Natural killer cell (primary cell): ENCODE data around the gene CDH13. TPM values are rescaled to one million over a fixed set of nuclear protein-coding genes. Genes with fewer than 3 reads are reported as not detected.

ENCODE experiments used
- ATAC-seq, 3 donors: fragments of 150-1000 bp in 2 of 3; fragments of 200-7000 bp in 1 of 3; cut with Tn5 transposase; 1 replicate in 1 of 3; 2 replicates in 2 of 3; pipeline ENCODE4 v1.10.0; 2021; ENCODE audit warnings: mild to moderate bottlenecking in 2 of 3, moderate library complexity in 2 of 3
- DNase-seq, 2 donors: peaks; one replicate each; pipeline versions ENCODE4 v3.0.0 to v3.0.0-alpha.2; 2013 to 2021; ENCODE audit warnings: mixed read lengths in 1 of 2
- H3K27ac ChIP-seq: one replicate; pipeline ENCODE4 v1.5.1; 2013; ENCODE audit warnings: mild to moderate bottlenecking, low read length
- H3K27me3 ChIP-seq: one replicate; pipeline ENCODE4 v1.6.1; 2013; ENCODE audit warnings: low read length; ENCODE audit not compliant: control insufficient read depth, insufficient read depth
- H3K36me3 ChIP-seq: one replicate; pipeline ENCODE4 v1.6.1; 2013; ENCODE audit warnings: low read length; ENCODE audit not compliant: control insufficient read depth, insufficient read depth
- H3K4me1 ChIP-seq: one replicate; pipeline ENCODE4 v1.6.1; 2013; ENCODE audit warnings: low read length; ENCODE audit not compliant: control insufficient read depth, insufficient read depth
- H3K4me3 ChIP-seq: one replicate; pipeline ENCODE4 v1.5.1; 2013; ENCODE audit warnings: low read length
- H3K9me3 ChIP-seq: one replicate; pipeline ENCODE4 v1.6.1; 2013; ENCODE audit warnings: low read length; ENCODE audit not compliant: control insufficient read depth, insufficient read depth
- H3K27ac Mint-ChIP-seq, 2 donors: one replicate each; pipeline ENCODE4 v1.8.0; 2022; ENCODE audit warnings: mild to moderate bottlenecking in 2 of 2, mixed read lengths in 2 of 2, moderate library complexity in 1 of 2
- H3K27me3 Mint-ChIP-seq, 2 donors: one replicate each; pipeline ENCODE4 v1.8.0; 2022; ENCODE audit warnings: low read depth in 2 of 2, mixed read lengths in 2 of 2
- H3K36me3 Mint-ChIP-seq: one replicate; pipeline ENCODE4 v1.8.0; 2022; ENCODE audit warnings: mixed read lengths
- H3K4me1 Mint-ChIP-seq, 2 donors: one replicate each; pipeline ENCODE4 v1.8.0; 2022; ENCODE audit warnings: mixed read lengths in 2 of 2
- H3K4me3 Mint-ChIP-seq: one replicate; pipeline ENCODE4 v1.8.0; 2022; ENCODE audit warnings: mild to moderate bottlenecking, moderate library complexity, mixed read lengths
- H3K9me3 Mint-ChIP-seq, 2 donors: one replicate each; pipeline ENCODE4 v1.8.0; 2022; ENCODE audit warnings: mixed read lengths in 2 of 2
- CTCF ChIP-seq: fragments of 200-600 bp; IDR thresholded peaks from one replicate; pipeline ENCODE4 v1.8.0; 2022; ENCODE audit warnings: antibody characterized with exemption
- WGBS: methylation state at CpG from one replicate; pipeline ENCODE4 v1.1.7; 2013; ENCODE audit warnings: missing lambda C conversion rate; ENCODE audit not compliant: insufficient coverage; 5-methylcytosine and 5-hydroxymethylcytosine counted together
- intact Hi-C: fragments of 100-400 bp; cut with micrococcal nuclease; formaldehyde crosslinking; loops from one replicate; pipeline ENCODE4 v1.14.2; 2022
- total RNA-seq, 4 donors: library from RNA; stranded (reverse); fragments of 120-200 nt in 1 of 4; gene quantifications; one replicate each; pipeline versions ENCODE4 v1.2.3 to v1.2.4, GENCODE V29; 2013 to 2022

CDH13 gene
- total RNA-seq, 3 donors from 2014 or later (not counting 1 experiment from before 2014, with no cell fraction given), result not detected

GRCh38 chr16:83842291-83842690 is 1215.5 kb downstream of the CDH13 start:
- no peaks in the 10 kb centered on the region for H3K9me3 Mint-ChIP-seq
- H3K27ac ChIP-seq, result no peak overlapping the region
- DNase-seq, result no peak
- 80% methylated on average over 4 of the region's 7 CpGs for WGBS
- H3K4me1 Mint-ChIP-seq, result no peaks in the 10 kb centered on the region
- no peaks in the 10 kb centered on the region for H3K27me3 Mint-ChIP-seq
- H3K4me3 ChIP-seq, result no peak overlapping the region
- H3K4me3 Mint-ChIP-seq, result no peak overlapping the region
- no peak for TF ChIP-seq CTCF
- intact Hi-C loops, result no loop called here
- no peak for ATAC-seq
- H3K36me3 Mint-ChIP-seq, result no peaks in the 10 kb centered on the region
- no peaks in the 10 kb centered on the region for H3K36me3 ChIP-seq
- H3K4me1 ChIP-seq, result peaks cover 4% of the 10 kb centered on the region
- H3K27ac Mint-ChIP-seq, result no peak overlapping the region
- H3K27me3 ChIP-seq, result no peaks in the 10 kb centered on the region
- no peaks in the 10 kb centered on the region for H3K9me3 ChIP-seq

GRCh38 chr16:83842756-83843507 is 1216.2 kb downstream of the CDH13 start:
- Histone ChIP-seq H3K36me3 (no peaks in the 10 kb centered on the region), H3K27me3 (no peaks in the 10 kb centered on the region), H3K4me1 (peaks cover 4% of the 10 kb centered on the region), H3K4me3 (no peak overlapping the region), H3K9me3 (no peaks in the 10 kb centered on the region), H3K27ac (no peak overlapping the region)
- Mint-ChIP-seq H3K4me3 (no peak overlapping the region), H3K27ac (no peak overlapping the region), H3K4me1 (no peaks in the 10 kb centered on the region), H3K27me3 (no peaks in the 10 kb centered on the region), H3K9me3 (no peaks in the 10 kb centered on the region), H3K36me3 (no peaks in the 10 kb centered on the region)
- TF ChIP-seq CTCF, result no peak
- DNase-seq, result no peak
- intact Hi-C loops, result no loop called here
- 36% methylated on average over 8 of the region's 9 CpGs for WGBS
- ATAC-seq, result no peak

- 42% methylated on average over 10 of the region's 10 CpGs for WGBS
- Mint-ChIP-seq H3K27ac (no peak overlapping the region), H3K4me3 (no peak overlapping the region), H3K4me1 (no peaks in the 10 kb centered on the region), H3K9me3 (no peaks in the 10 kb centered on the region), H3K27me3 (no peaks in the 10 kb centered on the region), H3K36me3 (no peaks in the 10 kb centered on the region)
- H3K36me3 ChIP-seq, result no peaks in the 10 kb centered on the region
- no peak overlapping the region for H3K4me3 ChIP-seq
- intact Hi-C loops, result no loop called here
- no peak for TF ChIP-seq CTCF
- no peaks in the 10 kb centered on the region for H3K9me3 ChIP-seq
- H3K27ac ChIP-seq, result no peak overlapping the region
- DNase-seq (no peak), ATAC-seq (no peak)
- no peaks in the 10 kb centered on the region for H3K27me3 ChIP-seq
- H3K4me1 ChIP-seq, result peaks cover 4% of the 10 kb centered on the region
These were observed 1216.9 kb downstream of the CDH13 start for GRCh38 chr16:83843657-83844056.

GRCh38 chr16:83845263-83845662 is 1218.5 kb downstream of the CDH13 start:
- H3K36me3 Mint-ChIP-seq, result no peaks in the 10 kb centered on the region
- H3K4me1 ChIP-seq, result peaks cover 4% of the 10 kb centered on the region
- ATAC-seq (no peak), DNase-seq (no peak)
- no peaks in the 10 kb centered on the region for H3K36me3 ChIP-seq
- WGBS, result 91% methylated on average over 8 of the region's 8 CpGs
- H3K27ac ChIP-seq, result no peak overlapping the region
- H3K4me3 ChIP-seq, result no peak overlapping the region
- no peaks in the 10 kb centered on the region for H3K27me3 ChIP-seq
- H3K27me3 Mint-ChIP-seq, result peaks cover 0 to 6% of the 10 kb centered on the region in 2 donors
- no peak for TF ChIP-seq CTCF
- H3K9me3 ChIP-seq, result no peaks in the 10 kb centered on the region
- H3K4me3 Mint-ChIP-seq, result no peak overlapping the region
- intact Hi-C loops, result no loop called here
- H3K27ac Mint-ChIP-seq, result no peak overlapping the region
- H3K4me1 Mint-ChIP-seq, result no peaks in the 10 kb centered on the region
- H3K9me3 Mint-ChIP-seq, result no peaks in the 10 kb centered on the region
